GM19324 (cell line): Measurements from ENCODE around the gene SPOCK1.
A peak's percentile ranks its signal among the peaks of the same experiment; 100 is the strongest.

Experiments used
- ATAC-seq: cut with Tn5 transposase; IDR thresholded peaks from one replicate; pipeline ENCODE4 v1.9.1; 2021; ENCODE audit warnings: mild to moderate bottlenecking, moderate library complexity; ENCODE audit not compliant: unreplicated experiment, low FRiP score

The SPOCK1 gene

DNA sequence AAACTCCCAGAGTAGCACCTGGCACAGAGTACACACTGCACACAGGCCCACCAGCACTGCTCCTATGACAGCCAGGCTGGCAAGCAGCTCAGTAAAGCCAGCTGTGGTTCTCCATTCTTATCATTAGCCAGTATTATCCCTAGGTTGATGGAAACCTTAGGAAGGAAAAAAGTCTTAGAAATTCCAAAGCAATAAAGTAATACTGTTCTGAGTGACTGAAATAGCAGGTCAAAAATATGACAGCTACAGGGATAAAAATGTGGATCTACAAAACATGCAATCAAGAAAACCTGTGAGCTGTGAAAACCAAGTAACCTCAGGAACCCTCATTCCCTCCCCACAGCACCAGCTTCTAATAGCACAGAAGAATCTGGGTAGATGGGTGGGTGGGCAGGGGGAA is 403.5 kb downstream of the SPOCK1 start:
- no peak for ATAC-seq

DNA sequence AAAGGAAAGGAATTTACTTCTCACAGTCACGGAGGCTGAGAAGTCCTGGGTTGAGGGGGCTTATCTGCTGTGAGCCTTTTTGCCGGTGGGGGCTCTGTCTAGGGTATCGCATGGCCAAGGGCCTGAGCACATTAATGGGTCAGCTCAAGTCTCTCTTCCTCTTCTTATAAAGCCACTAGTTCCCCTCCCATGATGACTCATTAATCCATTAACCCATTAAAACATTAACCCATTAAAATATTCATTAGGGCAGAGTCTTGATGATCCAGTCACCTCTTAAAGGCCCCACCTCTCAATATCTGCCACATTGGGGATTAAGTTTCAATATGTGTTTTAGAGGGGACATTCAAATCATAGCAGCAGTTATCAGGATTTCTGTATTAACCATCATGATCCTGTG is 406.3 kb downstream of the SPOCK1 start:
- no peak for ATAC-seq

DNA sequence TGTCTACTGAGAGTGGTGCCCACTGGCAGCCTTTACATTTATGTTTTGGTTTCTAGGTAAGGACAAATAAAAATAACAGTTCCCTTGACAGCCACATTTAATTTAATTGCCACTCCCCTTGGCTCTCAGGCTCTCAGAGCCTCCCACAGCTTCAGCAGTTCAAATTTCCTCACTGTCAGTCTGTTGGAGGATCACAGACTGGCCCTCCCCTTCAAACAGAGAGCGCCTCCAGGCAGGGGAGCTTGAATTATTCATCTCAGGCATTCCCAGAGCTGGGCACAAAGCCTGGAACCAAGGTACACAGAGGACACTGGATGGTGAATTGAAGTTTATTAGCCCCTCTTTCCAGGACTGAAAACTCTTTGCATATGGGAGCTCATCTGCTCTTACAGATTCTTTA is 407.7 kb downstream of the SPOCK1 start:
- ATAC-seq, result no peak

DNA sequence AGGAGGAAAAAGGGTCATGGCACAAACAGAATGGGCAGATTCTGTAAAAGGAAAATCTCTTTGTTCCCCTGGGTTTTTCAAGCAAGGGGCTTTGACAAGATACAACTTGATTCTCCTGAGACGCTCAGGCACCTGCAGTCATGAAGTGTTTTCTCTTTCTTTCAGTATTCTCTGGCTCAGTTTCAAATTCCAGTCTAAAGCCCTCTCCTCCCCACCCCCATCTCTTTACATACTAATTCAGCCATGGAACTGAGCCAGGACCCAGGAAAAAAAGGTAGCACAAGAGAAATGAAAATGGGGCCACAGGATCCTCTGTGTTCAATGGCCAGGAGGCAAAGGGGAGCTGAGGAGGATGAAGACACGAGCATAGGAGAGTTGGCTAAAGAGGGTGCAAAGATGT is 408.4 kb downstream of the SPOCK1 start:
- no peak for ATAC-seq

DNA sequence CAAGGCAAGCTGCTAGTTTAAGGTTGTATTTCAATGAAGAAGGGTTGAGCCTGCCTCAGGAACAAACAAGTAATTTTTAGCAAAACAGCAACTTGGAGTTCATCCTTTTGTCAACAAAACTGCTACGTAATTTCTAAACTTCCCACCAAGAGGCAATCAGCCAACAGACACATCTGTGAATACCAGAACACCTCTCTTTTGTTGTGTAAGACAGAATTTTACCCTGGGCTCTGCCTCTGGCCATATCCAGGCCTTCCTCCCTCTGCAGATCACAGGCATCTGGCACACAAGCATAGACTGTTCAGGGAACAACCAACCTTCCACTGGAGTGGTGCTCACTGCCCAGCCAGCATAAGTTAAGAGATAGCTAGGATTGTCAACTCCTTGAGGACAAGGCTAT is 409.0 kb downstream of the SPOCK1 start:
- no peak for ATAC-seq

DNA sequence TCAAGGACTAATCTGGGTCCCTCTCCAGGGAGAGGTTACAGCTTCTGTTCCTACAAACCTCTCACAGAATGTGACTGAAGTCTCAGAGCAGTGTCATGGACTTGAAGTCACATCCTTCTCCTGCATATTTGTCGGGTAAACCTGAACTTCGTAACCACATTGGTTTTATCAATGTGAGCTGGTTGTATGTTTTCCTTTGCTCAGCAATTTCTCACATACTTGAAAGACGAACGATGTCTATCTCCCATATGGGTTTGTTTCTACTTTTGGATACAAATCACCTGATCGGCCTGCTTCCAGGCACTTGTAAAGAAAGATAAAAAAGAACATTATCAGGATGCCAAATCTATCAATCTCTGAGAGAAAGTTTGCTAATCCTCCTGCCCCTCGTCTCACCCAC is 411.0 kb downstream of the SPOCK1 start:
- ATAC-seq, result no peak

DNA sequence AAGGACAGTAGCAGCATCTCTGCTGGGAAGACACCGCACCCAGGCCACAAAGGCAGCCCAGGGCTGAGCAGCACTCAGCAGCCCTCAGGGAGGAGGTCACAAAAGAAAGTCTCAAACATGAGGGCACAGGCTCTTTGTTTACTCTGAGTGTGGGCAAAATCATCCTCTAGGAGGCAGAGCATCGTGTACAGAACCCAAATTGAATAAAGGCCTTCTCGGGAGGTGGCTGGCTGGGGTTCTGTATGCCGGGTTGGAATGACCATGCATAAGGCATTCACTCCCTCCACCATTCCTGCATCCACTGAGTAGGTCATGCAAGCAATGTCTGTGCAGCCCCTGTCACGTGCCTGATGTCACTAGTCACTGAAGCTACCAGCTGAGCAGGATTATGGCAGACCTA is 412.8 kb downstream of the SPOCK1 start:
- ATAC-seq, result no peak

DNA sequence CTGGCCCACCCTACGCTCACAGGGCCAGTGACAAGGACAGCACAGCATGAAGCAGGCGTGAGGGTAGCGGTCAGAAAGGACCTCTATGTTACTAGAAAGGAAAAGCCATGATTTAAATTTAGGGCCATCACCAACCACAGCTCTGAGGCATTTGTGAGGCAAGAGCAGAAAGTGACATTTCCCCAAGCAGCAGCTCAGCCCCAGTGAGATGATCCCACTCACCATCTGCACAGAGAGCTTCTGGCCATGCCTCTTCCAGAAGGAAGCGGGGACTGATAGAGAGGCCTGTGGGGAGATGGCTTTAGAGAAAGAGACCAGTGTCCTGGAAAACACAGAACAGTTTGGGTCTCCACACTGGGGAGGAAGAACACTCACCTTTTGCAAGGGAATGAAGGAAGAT is 413.9 kb downstream of the SPOCK1 start:
- ATAC-seq, result no peak

DNA sequence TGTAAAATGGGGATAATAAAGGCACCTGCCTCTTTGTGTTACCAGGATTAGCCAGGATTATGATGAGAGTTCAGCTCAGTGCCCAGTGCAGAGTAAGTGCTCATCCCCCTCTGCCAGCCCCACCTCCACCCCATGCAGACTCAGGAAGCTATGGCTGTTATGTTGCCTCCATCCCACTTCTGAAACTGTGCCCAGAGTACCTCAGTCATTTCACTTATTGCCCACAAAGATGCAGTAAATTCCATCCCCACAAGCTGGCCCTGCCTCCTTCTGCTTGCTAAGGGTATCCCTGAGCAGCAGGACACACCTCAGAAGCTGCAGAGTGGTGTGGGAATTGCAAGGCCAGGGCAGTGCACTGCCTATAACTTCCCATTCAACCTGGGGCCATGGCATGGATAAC is 415.1 kb downstream of the SPOCK1 start:
- ATAC-seq, result no peak

DNA sequence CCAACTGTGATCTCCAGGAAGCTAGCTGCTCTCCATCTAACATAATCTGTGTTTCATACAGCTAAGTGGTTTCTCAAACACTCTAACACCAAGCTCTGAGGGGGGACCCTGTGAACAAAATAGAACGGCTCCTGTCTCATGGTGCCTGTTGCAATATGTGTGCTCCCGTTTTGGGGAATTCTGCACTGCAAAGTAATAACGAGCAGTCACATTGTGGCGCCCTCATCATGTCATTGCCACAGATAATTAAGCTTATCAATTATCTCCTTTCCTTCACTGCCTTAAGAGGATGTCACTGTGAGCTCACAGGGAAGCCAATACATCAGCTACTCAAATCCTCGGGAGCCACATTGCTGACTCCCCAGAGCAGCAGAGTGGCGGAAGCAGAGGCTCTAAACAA is 416.2 kb downstream of the SPOCK1 start:
- no peak for ATAC-seq

DNA sequence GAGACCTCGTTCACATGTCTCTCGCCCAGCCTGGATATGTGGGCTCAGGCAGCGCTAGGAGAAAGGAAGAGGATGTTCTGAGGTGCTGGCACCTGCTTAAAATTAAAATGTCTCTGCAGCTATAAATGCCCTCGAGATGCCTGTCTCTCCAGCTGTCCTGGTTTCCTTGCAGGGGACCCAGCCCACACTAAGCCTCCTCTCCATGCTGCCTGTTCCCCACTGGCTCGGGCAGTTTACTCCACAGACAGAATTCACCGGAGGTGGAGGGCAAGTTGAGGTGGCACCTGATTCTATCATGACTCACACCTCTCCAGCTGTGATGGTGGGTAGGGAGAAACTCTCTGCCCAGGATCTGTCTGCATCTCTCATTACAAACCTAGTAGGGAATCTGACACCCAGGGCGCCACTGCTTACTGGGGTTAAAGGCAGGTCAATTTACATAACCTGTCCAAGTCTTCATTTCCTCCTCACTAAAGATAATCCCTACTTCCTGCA is 420.9 kb downstream of the SPOCK1 start:
- no peak for ATAC-seq

DNA sequence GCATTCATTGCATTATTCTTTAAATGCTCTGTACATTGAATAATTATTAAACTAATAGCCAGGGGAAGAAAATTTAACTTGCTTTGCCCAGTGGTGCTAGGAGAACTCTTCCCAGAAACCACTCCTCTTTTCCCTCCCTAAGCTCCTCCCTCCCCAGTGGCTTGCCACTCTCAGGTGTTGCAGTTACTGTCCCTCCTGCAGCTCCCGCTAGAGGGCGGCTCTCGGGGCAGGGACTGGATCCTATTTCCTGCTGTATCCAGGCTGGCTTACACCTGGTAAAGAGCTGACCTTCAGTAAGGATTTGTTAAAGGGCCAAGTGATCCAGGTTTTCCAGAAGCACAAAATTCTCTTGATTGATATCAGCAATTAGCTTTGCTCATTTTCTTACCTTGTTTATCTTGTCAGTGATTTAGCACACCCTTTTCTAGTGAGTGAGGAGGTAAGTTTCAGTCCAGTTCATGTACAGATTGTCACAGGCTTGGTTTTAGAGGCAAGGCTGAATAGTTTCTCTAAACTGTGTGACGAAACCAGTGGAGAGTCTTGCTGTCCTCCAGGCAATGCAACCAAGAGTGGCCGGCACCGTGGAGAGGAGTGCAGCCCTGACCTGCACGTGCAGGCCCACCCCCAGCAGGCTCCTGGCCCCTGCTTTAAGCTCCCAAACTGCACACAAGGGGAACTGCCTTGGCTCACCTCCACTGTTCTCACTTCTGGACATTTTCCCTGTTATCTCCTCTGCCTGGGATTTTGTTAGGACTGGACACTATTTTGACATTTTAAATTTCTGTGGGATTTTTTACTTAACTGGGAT is 423.8 kb downstream of the SPOCK1 start:
- peak; percentile 51 for ATAC-seq

DNA sequence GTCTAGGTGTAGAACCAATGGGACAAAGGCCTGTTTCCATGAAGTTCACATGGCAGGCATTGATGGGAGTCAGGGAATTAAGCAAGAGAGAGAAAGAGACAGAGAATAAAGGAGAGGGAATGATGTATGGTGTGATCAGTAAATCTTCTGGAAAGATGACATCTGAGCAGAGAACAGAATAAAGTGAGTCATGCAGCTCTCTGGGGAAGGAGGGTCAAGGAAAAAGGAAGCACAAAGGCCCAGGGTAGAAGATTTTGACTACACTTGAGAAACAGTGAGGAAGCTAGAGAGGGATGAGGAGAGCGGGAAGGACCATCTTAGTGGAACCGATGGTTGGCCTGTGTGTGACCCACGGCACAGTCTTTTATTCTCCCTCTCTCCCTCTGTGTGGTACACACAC is 425.9 kb downstream of the SPOCK1 start:
- ATAC-seq, result no peak

DNA sequence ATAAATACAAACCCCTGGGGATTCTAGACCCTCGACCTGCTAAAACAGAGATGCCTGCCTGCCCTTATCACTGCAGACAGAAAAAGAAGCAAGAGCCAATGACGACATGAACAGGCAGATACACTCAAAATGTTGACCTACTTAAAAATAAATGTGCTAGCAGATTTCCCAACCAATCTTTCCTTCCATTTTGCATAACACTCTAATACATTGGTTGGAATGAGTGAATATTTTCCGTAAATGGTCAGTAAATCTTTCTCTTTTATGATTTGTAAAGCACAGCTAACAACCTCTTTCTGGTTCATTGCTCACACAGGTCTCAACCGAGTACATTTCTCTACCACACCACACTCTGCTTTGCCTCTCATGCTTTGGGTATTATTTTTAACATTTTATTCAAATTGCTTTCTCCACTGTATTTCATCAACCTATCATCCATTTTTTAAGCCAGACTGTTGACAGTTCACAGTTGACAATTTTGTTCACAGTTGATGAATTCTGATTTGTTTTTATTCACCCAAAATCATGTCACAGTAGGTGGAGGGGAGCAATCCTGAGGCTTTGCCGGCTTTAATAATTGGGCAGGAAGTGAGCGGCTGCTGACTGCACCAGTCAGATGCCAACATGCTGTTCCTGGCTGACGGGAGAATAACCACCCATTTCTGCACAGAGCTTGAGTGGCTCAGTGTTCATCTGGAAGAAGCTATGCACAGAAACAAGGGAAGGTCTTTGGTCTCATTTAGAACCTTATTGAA is 426.6 kb downstream of the SPOCK1 start:
- ATAC-seq, result peak; percentile 58

DNA sequence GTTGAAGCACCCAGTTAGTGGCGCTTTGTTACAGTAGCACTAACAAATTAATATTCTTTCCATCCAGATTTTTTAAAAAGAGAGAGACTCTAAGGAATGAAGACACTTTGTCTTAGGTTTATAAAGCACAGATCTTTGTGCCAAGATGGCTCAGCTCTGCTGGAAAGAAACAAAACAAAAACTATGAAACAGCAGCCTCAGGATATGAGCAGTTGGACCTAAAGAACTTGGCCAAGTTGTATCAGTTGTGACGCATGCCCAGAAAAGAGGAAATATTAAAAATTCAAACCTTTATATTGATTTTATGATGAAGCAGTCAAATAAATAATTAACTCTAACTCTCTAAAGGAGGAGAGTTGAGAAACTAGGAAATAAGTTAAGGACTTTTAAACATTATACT is 427.2 kb downstream of the SPOCK1 start:
- ATAC-seq, result no peak

DNA sequence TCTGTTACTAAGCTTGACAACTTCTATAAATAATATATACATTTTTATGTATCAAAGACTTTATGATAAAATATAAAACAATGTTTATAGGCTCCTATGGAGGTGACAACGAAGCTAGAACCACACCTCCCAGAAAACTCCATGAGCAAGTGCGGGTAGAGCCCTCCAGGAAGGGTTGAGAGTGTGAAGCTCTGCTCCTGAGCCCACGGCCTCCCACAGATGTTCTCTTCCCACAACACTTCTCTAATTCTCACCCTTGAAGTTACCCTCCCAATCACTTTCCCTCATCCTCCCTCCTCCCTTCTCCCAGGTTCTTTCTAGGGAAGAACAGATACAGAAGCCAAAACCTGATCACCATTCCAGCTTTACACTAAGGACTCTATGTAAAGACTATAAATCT is 427.6 kb downstream of the SPOCK1 start:
- ATAC-seq, result no peak

DNA sequence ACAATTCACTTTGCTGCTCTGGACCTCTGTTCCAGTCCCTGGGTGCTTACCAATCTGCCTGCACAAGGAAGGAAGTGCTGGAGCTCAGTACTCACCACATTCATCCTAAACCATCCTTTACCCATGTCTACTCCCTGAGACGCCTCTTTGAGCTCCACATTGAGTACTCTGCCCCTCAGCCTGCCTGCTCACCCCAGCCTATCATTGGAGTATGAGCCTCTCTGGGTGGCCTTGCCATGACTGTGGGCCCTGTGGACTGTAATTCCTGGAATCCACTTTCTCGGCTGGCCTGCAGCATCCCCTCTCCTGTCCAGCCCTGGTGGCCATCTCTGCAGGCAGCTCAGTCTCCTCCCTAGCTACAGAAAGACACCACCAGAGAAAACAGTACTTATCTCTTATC is 428.6 kb downstream of the SPOCK1 start:
- no peak for ATAC-seq

DNA sequence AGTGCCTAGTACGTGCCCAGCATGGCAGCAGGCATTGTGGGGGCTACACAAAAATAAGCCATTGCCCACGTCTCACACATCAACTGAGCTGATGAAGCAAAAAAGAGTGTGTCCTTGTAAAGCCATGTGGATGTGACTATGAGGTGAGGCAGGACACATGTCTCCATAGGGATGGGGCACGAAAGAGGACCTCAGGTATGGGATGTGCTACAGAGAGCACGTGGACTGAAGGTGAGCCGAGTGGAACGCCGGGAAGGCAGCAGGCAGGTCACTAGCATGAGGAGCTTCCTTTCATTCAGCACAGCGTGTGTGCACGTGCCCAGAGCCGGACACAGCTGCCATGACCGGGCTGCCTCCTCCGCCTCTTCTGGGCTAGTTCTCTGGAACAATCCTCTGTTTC is 429.8 kb downstream of the SPOCK1 start:
- ATAC-seq, result no peak

DNA sequence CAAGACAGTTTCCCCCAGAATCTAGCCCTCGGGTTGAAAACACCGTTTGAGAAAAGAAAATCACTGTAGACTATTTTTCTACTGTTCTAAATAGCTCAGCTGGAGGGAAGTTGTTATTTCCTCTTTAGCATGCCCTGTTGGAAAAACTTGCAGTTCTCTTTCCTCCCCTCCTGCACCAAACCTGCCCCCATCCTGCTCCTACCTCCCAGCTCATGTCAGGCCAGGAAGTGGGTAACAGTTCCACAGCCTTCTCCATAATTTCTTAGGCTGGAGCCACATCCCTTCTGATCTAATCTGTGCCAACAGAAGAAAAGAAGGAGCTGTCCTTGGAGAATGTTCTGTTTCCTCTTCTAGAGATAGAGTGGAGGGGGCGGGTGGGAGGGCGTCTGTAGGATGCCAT is 437.7 kb downstream of the SPOCK1 start:
- no peak for ATAC-seq

DNA sequence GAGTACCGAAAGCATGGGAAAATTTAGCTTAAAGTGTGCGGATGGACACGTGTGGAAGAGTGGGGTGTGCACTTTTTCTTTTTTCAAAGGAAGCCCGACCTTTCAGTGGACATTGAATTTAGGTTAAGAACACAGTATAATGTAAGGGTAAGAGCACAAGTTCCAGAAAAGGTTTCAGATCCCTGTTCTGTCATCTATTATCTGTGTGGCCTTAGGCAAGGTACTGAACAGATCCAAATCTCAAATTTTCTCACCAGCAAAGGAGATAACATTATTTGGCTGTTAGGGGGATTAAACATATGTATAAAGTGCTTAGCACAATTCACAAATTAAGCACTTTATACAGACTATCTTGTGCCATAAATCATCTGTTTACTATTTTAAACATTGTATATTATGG is 441.0 kb downstream of the SPOCK1 start:
- no peak for ATAC-seq

DNA sequence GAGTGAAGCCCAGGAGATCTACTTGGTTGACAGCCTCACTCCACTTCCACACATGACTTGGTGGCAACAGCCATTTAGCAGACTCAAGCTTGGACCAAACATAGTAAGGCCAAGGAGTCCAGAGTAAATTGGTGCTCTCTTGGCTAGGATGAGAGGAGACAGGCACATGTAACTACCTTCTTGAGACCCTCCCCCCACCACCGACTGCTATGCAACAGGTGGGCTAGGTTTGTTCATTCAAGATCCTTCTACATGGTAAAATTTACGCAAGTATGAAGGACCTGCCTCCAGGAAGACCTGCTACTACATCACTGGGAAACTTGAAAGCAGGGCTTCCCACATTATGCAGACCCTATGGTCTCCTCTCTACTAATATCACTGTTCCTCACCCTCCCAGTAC is 442.4 kb downstream of the SPOCK1 start:
- no peak for ATAC-seq

DNA sequence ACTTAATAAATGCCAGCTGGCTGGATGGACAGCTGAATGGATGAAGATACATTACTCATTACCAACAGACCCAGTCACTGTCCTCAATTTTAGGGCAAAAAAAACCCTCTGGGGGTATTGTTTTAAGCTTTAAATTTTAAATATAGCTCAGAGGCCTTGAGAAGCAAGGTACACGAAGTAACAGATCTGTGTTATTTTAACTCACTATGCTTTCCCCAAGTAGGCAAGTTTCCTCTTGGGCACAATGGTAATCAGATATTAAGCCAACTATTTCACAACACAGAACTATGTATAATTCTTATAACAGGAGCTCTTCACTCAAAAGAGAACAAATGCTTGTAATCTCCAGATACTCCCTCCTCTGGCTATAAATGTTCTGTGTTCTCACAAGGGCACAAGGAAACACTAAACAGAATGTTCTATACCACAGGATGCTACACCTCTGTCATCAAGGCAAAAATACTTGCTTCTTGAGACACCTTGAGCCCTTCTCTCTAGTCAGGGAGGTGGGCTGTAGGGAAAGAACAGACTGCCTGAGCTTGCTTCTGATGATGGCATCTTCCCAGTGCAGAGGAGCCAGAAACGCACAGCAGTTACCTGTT is 443.8 kb downstream of the SPOCK1 start:
- ATAC-seq, result no peak
